Measurements from ENCODE around the gene ARHGAP11B.
"Not testable (repeated sequence)": the region's sequence is repeated elsewhere in the genome, so short reads cannot be mapped to it uniquely, and the experiment has no call there.

ARHGAP11B gene
- total RNA-seq, result 0.78 to 1.8 (median 1.1) reads per million in 4 experiments

GRCh38 chr15:30625436-30626193, at the start of gene ARHGAP11B:
TSS of gene ARHGAP11B (plus strand) at chr15:30626128.
- not testable (repeated sequence) for DNase-seq

GRCh38 chr15:30579394-30579970, 46.4 kb upstream of the ARHGAP11B start:
- not testable (repeated sequence) for DNase-seq

- not testable (repeated sequence) for DNase-seq
These were observed 45.2 kb upstream of the ARHGAP11B start for GRCh38 chr15:30580716-30581115.

GRCh38 chr15:30598953-30599352, 27.0 kb upstream of the ARHGAP11B start:
- not testable (repeated sequence) for DNase-seq

- not testable (repeated sequence) for DNase-seq
These were observed 22.1 kb upstream of the ARHGAP11B start, which contains the start of gene GOLGA8H for GRCh38 chr15:30603796-30604195. TSS of gene GOLGA8H (plus strand) at chr15:30604028. CDS start at chr15:30604126, 98 bp downstream.

GRCh38 chr15:30612271-30612670, 13.7 kb upstream of the ARHGAP11B start:
- DNase-seq, result not testable (repeated sequence)

GRCh38 chr15:30621342-30621741, 4.6 kb upstream of the ARHGAP11B start:
- not testable (repeated sequence) for DNase-seq

- DNase-seq, result not testable (repeated sequence)
These were observed 252 bp downstream of the ARHGAP11B start for GRCh38 chr15:30626194-30626565.

GRCh38 chr15:30626632-30627031, 704 bp downstream of the ARHGAP11B start:
- DNase-seq, result not testable (repeated sequence)

GRCh38 chr15:30650012-30650929, 24.3 kb downstream of the ARHGAP11B start:
- no peak for DNase-seq

GRCh38 chr15:30661154-30661553, 35.2 kb downstream of the ARHGAP11B start:
- not testable (repeated sequence) for DNase-seq

GRCh38 chr15:30669621-30670020, 43.7 kb downstream of the ARHGAP11B start:
- DNase-seq, result not testable (repeated sequence)

GRCh38 chr15:30670056-30670455, 44.1 kb downstream of the ARHGAP11B start:
- no peak for DNase-seq

- DNase-seq, result no peak
These were observed 45.4 kb downstream of the ARHGAP11B start for GRCh38 chr15:30671309-30671708.

- DNase-seq, result no peak
These were observed 49.2 kb downstream of the ARHGAP11B start for GRCh38 chr15:30675126-30675525.

GRCh38 chr15:30675891-30676290, 50.0 kb downstream of the ARHGAP11B start:
- not testable (repeated sequence) for DNase-seq

GRCh38 chr15:30680997-30681396, 55.1 kb downstream of the ARHGAP11B start:
- DNase-seq, result not testable (repeated sequence)

- not testable (repeated sequence) for DNase-seq
These were observed 59.9 kb downstream of the ARHGAP11B start for GRCh38 chr15:30685709-30686285.

GRCh38 chr15:30686651-30687050, 60.7 kb downstream of the ARHGAP11B start:
- DNase-seq, result not testable (repeated sequence)

All from effector CD8-positive, alpha-beta T cell (primary cell).